COR-L47 (cell line): ENCODE data around the gene PLXNC1.

Experiments used
- DNase-seq: peaks from one replicate; lab custom pipeline; 2025; lab: John Stamatoyannopoulos, UW

Gene PLXNC1

GRCh38 chr12:94265539-94265938 is 117.2 kb downstream of the PLXNC1 start:
- DNase-seq = no peak

GRCh38 chr12:94265966-94266745 is 117.8 kb downstream of the PLXNC1 start:
- DNase-seq = no peak

GRCh38 chr12:94266796-94267536 is 118.6 kb downstream of the PLXNC1 start:
- DNase-seq = no peak

GRCh38 chr12:94267537-94267872 is 119.1 kb downstream of the PLXNC1 start:
- no peak for DNase-seq

GRCh38 chr12:94267921-94268471 is 119.6 kb downstream of the PLXNC1 start:
- DNase-seq = no peak

- DNase-seq = no peak
These were observed 121.1 kb downstream of the PLXNC1 start for GRCh38 chr12:94269316-94269999.

GRCh38 chr12:94271351-94271750 is 123.0 kb downstream of the PLXNC1 start:
- DNase-seq = no peak

GRCh38 chr12:94272280-94272679 is 123.9 kb downstream of the PLXNC1 start:
- no peak for DNase-seq

- no peak for DNase-seq
These were observed 124.9 kb downstream of the PLXNC1 start for GRCh38 chr12:94273272-94273671.

- no peak for DNase-seq
These were observed 128.3 kb downstream of the PLXNC1 start for GRCh38 chr12:94276725-94277124.

GRCh38 chr12:94277426-94278000 is 129.1 kb downstream of the PLXNC1 start:
- no peak for DNase-seq

GRCh38 chr12:94280063-94280462 is 131.7 kb downstream of the PLXNC1 start:
- no peak for DNase-seq

- DNase-seq = no peak
These were observed 134.3 kb downstream of the PLXNC1 start for GRCh38 chr12:94282675-94283074.

GRCh38 chr12:94284046-94284445 is 135.7 kb downstream of the PLXNC1 start:
- DNase-seq = no peak

GRCh38 chr12:94284859-94285258 is 136.5 kb downstream of the PLXNC1 start:
- DNase-seq = no peak

- DNase-seq = no peak
These were observed 137.7 kb downstream of the PLXNC1 start for GRCh38 chr12:94285943-94286582.

- DNase-seq = peak; percentile 84
These were observed 138.3 kb downstream of the PLXNC1 start for GRCh38 chr12:94286583-94287244.

GRCh38 chr12:94287245-94287628 is 138.9 kb downstream of the PLXNC1 start:
- no peak for DNase-seq

- DNase-seq = no peak
These were observed 141.3 kb downstream of the PLXNC1 start for GRCh38 chr12:94289461-94290312.

- DNase-seq = no peak
These were observed 142.0 kb downstream of the PLXNC1 start for GRCh38 chr12:94290353-94290752.
